Activated T-cell treated with anti-CD3 and anti-CD28 coated beads, Interleukin-2, amount 50 U/mL, for 4 hours (primary cell): ENCODE data around the gene TES. TPM values are rescaled to one million over a fixed set of nuclear protein-coding genes. Genes with fewer than 3 reads are reported as not detected.

Source experiments
- ATAC-seq, 2 donors: fragments of 200-7000 bp; cut with Tn5 transposase; one replicate each; pipeline ENCODE4 v1.10.0; 2021
- DNase-seq: peaks from one replicate; pipeline ENCODE4 v3.0.0-alpha.2; 2020
- H3K27me3 Mint-ChIP-seq: one replicate; pipeline ENCODE4 v1.8.0; 2021; ENCODE audit warnings: low read depth, mixed read lengths
- H3K36me3 Mint-ChIP-seq: one replicate; pipeline ENCODE4 v1.8.0; 2022; ENCODE audit warnings: mixed read lengths; ENCODE audit not compliant: insufficient read depth
- H3K4me1 Mint-ChIP-seq: one replicate; pipeline ENCODE4 v1.8.0; 2021; ENCODE audit warnings: low read depth, mixed read lengths
- H3K4me3 Mint-ChIP-seq: one replicate; pipeline ENCODE4 v1.8.0; 2021; ENCODE audit warnings: mild to moderate bottlenecking, moderate library complexity, mixed read lengths
- H3K9me3 Mint-ChIP-seq: one replicate; pipeline ENCODE4 v1.8.0; 2021; ENCODE audit warnings: mixed read lengths
- total RNA-seq, 3 donors: library from RNA; stranded (reverse); gene quantifications; one replicate each; pipeline ENCODE4 v1.2.1, GENCODE V29; 2021

TES gene
- total RNA-seq, 3 donors from 2014 or later = 38.0 to 57.1 (median 53.4) TPM

DNA sequence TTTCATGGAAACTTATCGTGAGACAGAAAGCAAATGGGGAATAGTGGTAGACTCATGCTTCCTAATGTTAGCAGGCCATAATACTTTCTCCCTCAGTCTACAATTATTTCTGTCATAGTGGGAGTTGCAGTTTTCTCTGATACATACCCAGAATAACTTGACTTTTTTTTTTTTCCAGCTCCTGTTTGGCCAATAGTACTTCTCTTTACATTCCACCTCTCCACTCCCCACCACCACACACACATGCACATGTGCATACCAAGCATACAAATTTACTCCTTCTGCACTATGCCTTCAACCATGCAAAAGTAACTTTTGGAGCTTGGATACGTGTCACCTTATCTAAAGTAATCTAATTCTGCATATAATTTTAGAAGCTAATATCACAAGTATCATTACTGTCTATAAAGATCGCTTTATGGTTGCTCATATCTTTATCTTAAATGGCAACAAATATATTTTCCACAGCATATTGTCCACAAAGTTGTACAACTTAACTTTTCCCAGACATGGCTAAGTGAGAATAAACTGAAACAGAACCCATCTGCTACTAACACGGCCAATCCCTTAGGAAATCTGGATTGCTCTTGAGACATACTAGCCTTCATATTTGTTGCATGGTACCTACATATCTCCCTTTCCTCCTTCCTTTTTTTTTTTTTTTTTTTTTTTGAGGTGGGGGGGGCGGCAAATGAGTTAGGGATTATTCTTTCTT, 49.0 kb downstream of the TES start:
- peaks cover 11% of the 10 kb centered on the region for H3K4me1 Mint-ChIP-seq
- DNase-seq = no peak
- H3K9me3 Mint-ChIP-seq = no peaks in the 10 kb centered on the region
- peaks cover 4% of the 10 kb centered on the region for H3K36me3 Mint-ChIP-seq
- H3K27me3 Mint-ChIP-seq = no peaks in the 10 kb centered on the region
- no peak overlapping the region for H3K4me3 Mint-ChIP-seq
- no peak for ATAC-seq

DNA sequence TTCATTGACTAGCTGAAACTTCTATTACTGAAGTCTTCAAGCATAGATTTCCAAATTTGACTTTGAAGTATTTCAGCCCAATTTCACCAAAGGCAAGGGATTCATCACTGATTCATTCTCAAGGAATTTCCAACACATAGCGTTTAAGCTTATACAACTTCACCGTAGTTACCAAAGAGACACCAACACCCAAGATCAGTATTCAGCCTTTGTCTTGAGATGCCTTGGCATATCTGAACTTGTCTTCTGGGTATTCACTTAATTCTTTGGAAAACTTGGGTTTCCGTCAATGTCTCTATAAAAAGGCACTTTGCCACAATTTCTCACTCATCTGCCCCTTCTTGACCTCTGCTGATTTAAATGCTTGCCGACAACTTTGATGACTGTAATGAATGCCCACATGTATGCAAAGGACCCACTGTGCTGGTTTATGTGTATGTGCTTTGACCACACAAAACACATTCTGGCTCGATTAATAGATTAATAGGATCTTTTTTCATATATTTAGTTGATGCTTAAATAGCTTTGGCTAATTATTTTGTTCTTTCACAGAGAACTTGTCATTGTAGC, 49.6 kb downstream of the TES start:
- Mint-ChIP-seq H3K4me1 (peaks cover 8% of the 10 kb centered on the region), H3K36me3 (peaks cover 4% of the 10 kb centered on the region), H3K4me3 (no peak overlapping the region), H3K27me3 (no peaks in the 10 kb centered on the region), H3K9me3 (no peaks in the 10 kb centered on the region)
- no peak for ATAC-seq
- DNase-seq = no peak

DNA sequence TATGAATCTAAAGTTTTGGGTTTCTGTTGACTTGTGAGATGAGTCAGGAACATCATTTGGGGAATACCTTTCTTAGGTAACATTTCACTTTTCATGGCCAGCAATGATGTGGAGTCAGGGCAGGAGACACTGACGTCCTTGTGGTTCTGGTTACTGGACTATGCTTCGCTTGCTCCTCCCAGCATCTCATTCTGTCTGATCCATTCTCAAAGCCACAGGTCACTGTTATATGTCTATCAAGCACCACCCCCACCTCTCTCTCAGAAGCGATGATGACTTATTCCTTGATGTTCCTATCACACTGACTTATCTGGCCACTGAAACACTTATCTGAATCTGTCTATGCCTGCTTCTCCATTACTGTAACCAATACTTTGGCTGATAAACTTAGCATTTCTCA, 51.6 kb downstream of the TES start:
- H3K4me3 Mint-ChIP-seq = no peak overlapping the region
- DNase-seq (no peak), ATAC-seq (no peak)
- peaks cover 10% of the 10 kb centered on the region for H3K27me3 Mint-ChIP-seq
- no peaks in the 10 kb centered on the region for H3K36me3 Mint-ChIP-seq
- H3K4me1 Mint-ChIP-seq = peaks cover 7% of the 10 kb centered on the region
- no peaks in the 10 kb centered on the region for H3K9me3 Mint-ChIP-seq

DNA sequence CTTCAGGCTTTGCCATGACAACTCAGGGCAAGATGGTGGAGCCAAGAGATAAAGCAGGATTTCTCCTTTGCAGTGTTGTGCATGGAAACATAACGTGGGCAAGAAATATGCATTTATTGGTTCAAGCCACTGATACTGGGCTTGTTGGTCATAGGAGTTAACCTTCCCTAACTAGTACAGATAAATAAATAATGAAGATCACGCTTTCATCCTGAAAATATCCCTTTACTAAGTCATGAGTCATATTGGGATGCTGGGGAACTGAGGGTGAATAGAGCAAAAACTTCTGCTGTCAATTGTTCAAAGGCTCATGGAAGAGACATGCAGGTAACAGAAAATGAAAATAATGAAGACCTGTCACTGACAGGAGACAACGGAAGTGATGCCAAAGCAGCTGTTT, 55.5 kb downstream of the TES start:
- Mint-ChIP-seq H3K4me3 (no peak overlapping the region), H3K36me3 (no peaks in the 10 kb centered on the region), H3K27me3 (peaks cover 16% of the 10 kb centered on the region), H3K9me3 (no peaks in the 10 kb centered on the region), H3K4me1 (no peaks in the 10 kb centered on the region)
- ATAC-seq = no peak
- DNase-seq = no peak

DNA sequence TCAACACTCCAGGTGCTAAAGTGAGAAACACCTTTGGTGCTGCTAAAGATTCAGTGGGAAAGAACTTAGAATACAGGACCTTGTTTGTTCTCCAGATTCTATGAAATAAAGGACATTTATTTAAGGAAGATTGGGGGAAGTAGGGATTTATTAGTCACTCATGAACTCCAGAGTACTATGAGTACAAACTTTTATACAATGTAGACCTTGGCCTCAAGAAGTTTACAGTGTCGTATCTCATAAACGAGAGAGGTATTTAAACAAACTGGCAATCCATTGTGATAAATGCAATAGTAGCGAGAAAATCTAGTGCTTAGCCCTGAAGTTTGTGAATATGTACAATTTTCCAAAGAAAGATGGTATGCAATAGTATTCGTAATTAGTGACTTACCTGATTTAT, 59.1 kb downstream of the TES start:
- Mint-ChIP-seq H3K36me3 (no peaks in the 10 kb centered on the region), H3K4me1 (no peaks in the 10 kb centered on the region), H3K4me3 (no peak overlapping the region), H3K9me3 (no peaks in the 10 kb centered on the region), H3K27me3 (peaks cover 20% of the 10 kb centered on the region)
- no peak for ATAC-seq
- no peak for DNase-seq

DNA sequence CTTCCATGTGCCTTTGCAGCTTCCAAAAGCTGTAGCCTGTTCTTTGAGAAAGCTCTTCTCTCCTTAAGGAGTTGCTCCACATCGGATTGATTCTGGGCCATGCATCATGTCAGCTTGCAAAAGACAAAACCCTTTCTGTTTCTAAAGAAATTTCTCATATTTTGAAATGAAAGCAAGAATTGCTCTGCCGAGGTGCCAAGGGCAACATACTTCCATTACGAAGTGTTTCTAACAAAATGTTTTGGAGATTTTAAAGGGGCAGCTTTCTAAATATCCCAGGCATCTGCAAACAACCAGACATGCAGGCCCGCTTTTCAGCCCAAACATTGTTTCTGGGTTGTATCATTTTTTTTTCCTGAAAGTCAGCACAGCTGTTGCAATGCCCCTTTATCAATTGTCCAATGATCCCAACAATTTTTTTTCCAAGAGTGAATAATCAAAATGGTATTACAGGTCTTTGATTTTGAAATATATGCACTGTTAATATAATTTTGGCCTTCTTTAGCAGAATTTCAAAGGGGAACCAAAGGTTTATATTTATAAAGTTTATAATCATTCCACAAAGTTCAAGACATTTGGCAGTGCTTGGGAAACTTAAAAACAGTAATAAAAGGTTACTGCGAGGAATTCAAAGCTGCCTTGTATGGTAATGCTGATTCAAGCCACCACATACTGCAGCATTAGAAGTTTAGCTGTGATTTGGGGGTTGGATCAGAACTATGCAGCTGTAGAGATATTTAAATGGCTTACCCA, 61.0 kb downstream of the TES start:
- Mint-ChIP-seq H3K27me3 (peaks cover 18% of the 10 kb centered on the region), H3K9me3 (no peaks in the 10 kb centered on the region), H3K4me1 (no peaks in the 10 kb centered on the region), H3K36me3 (no peaks in the 10 kb centered on the region), H3K4me3 (no peak overlapping the region)
- DNase-seq (no peak), ATAC-seq (no peak)

DNA sequence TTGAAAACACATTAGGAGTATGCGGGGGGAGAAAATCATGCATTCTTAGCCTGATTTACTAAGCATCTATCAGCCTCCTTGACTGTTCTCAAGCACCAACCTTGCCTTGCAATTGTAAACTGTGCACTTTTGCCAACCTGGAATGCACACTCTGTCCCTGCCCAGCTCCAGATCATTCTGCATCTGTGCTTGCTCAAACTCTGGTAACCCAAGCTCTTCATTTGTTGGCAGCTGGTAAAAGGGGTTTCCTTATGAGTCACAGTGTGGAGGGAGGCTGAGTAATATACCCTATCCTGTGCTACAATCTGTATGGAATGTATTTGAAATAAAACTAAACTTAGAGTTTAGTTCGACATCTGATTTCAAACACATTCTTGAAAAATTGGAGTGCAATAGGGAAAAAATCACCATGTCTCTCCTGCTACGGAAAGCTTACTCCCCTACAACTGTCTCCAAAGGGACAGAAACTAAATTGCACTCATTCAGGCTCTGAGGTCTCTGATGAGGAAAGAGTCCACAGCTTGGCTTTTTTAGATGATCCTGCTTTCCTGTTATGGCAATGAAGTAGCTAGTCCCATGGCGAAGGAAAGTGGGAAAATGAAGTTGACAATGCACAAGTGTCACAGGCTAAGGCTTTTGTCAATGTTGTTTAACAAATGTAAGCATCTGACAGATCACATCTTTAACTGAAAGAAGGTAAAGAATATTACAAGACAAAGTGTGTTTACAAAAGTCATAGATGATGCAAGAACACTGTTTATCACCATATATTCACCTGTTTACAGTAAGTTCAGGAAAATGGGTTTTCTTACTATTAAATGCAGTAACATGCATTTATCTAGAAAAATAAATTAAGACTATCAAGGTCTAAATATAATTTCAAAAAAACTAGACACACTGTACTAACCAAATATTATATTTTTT, 61.9 kb downstream of the TES start:
- Mint-ChIP-seq H3K4me1 (no peaks in the 10 kb centered on the region), H3K27me3 (peaks cover 19% of the 10 kb centered on the region), H3K9me3 (no peaks in the 10 kb centered on the region), H3K4me3 (no peak overlapping the region), H3K36me3 (no peaks in the 10 kb centered on the region)
- DNase-seq = no peak
- ATAC-seq = peak in 1 of 2 donors; percentile 48

DNA sequence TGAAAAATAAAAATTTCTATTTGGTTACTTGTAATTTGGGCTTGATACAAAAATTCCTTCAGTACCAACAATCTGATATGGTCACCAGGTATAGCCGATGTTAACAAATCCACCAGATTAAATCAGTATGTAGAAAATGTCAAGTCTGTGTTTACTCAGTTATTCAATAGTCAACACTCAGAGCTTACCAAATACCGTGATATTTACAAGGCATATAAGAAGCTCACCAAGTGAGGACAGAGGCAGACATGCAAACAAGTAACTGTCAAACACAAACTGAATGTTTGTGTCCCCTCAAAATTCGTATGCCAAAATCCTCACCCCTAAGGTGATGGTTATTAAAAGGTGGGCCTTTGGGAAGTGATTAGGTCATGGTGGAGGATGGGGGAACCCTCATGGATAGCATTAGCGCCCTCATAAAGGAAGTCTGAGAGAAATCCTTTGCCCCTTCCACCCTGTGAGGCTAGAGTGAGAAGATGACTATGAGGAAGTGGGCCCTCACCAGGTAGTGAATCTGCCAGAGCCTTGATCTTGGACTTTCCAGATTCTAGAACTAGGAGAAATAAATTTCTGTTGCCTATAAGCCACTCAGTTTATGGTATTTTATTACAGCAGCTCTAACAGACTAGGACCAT, 63.1 kb downstream of the TES start:
- H3K27me3 Mint-ChIP-seq = peaks cover 22% of the 10 kb centered on the region
- H3K4me1 Mint-ChIP-seq = no peaks in the 10 kb centered on the region
- no peak overlapping the region for H3K4me3 Mint-ChIP-seq
- H3K9me3 Mint-ChIP-seq = no peaks in the 10 kb centered on the region
- no peak for ATAC-seq
- no peak for DNase-seq
- H3K36me3 Mint-ChIP-seq = no peaks in the 10 kb centered on the region

DNA sequence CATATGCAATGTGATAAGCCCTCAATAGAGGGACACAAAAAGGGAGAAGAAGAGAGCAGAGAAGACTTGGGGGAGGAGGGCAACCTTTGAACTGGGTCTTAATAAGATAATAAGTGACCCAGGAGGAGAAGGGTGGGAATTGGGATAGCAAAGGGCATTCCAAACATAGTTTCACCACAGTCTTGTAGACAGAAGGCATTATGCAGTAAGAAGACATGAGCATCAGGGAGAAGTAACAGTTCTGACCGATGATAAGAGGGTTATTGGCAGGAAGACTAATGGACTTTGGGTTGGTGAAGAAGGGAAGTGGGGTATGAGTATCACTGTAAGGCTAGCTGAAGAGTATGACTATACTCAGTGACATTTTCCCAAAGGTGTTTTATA, 63.6 kb downstream of the TES start:
- Mint-ChIP-seq H3K36me3 (no peaks in the 10 kb centered on the region), H3K27me3 (peaks cover 18% of the 10 kb centered on the region), H3K9me3 (no peaks in the 10 kb centered on the region), H3K4me3 (no peak overlapping the region), H3K4me1 (no peaks in the 10 kb centered on the region)
- DNase-seq (no peak), ATAC-seq (no peak)

DNA sequence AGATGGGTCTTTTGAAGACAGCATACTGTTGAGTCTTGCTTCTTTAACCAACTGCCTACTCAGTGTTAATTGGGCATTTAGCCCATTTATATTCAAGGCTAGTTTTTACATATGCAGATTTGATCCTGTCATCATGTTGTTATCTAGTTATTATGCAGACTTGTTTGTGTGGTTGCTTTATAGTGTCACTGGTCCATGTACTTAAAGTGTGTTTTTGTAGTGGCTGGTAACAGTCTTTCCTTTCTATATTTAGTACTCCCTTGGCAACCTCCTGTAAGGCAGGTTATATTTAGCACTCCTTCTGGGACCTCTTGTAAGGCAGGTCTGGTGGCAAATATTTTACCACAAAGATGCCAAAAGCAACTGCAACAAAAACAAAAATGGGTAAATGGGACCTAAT, 66.7 kb downstream of the TES start:
- Mint-ChIP-seq H3K4me3 (no peak overlapping the region), H3K27me3 (peaks cover 22% of the 10 kb centered on the region), H3K4me1 (no peaks in the 10 kb centered on the region), H3K9me3 (no peaks in the 10 kb centered on the region), H3K36me3 (no peaks in the 10 kb centered on the region)
- DNase-seq = no peak
- no peak for ATAC-seq

DNA sequence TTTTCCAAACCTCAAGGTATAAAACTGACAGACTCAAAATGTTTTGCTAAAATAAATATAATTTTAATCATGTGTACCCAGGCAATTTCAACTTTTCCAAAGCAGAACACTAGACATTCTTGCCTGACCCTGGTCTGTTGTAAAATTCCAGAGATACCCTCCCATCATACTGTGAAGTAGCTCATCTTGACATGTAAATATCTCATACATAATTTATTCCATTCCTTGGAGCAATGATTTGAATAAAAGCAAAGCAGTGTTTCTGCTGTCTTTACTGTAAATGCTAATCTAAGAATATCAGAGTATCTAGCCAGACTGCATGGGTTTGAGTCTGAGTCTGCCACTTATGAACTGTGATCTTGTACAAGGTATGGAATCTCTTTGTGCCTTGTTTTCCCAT, 68.9 kb downstream of the TES start:
- Mint-ChIP-seq H3K4me1 (no peaks in the 10 kb centered on the region), H3K4me3 (no peak overlapping the region), H3K36me3 (no peaks in the 10 kb centered on the region), H3K27me3 (peaks cover 21% of the 10 kb centered on the region), H3K9me3 (no peaks in the 10 kb centered on the region)
- no peak for DNase-seq
- ATAC-seq = no peak

DNA sequence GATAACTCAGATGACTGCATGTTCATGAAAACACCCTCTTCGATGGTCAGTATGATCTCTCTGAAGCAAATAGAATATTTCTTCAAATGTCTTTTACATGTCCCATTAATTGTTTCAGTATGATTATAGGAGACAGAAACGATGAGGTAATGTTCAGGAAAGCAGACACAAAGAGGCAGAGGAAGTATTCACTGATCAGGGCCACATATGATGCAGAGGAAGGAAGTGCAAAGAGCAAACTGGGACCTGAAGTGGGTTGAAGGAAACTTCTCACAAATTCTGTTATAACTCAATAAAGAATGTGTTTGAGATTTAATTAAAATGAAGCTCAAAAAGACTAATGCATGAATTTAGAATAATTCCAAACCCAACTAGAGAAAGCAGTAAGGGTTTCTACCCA, 70.5 kb downstream of the TES start:
- H3K9me3 Mint-ChIP-seq = no peaks in the 10 kb centered on the region
- no peak for ATAC-seq
- H3K27me3 Mint-ChIP-seq = peaks cover 23% of the 10 kb centered on the region
- H3K36me3 Mint-ChIP-seq = no peaks in the 10 kb centered on the region
- no peak for DNase-seq
- no peaks in the 10 kb centered on the region for H3K4me1 Mint-ChIP-seq
- H3K4me3 Mint-ChIP-seq = no peak overlapping the region

DNA sequence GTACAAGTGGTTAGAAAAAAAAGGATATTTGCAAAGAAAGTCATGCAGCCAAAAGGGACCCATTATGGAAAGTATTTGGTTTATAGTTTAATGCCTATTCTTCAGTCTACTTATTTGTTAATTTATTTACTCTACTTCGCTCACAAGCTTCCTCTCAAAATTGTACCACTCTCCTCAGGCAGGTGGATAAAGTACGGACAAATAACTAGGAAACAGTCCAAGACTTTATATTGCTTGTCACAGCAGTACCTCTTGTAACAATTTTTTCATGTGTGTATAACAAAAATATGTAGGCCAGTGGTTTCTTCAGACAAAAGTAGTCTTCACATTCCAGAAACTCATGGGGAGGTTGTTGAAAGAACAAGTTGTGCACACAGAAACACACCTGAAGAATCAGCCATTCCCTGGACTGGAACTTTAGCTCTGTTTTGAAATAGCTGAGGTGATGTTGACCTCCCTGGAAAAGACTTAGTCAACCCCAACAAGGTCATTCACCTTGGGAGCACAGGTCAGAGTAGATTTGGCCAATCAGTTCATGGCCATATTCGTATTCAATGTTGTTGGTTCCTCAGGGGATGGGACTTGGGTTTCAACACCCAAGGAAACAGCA, 73.4 kb downstream of the TES start:
- DNase-seq (no peak), ATAC-seq (no peak)
- no peaks in the 10 kb centered on the region for H3K9me3 Mint-ChIP-seq
- H3K4me3 Mint-ChIP-seq = no peak overlapping the region
- H3K4me1 Mint-ChIP-seq = no peaks in the 10 kb centered on the region
- peaks cover 11% of the 10 kb centered on the region for H3K27me3 Mint-ChIP-seq
- no peaks in the 10 kb centered on the region for H3K36me3 Mint-ChIP-seq
